Kidney (tissue), 14 donors: ENCODE data around the gene ZNF326. TPM values are rescaled to one million over a fixed set of nuclear protein-coding genes. Genes with fewer than 3 reads are reported as not detected.

ENCODE experiments used
- DNase-seq, 5 donors: peaks; one replicate each; pipeline ENCODE4 v3.0.0-alpha.2; 2013 to 2020
- FAIRE-seq: peaks from 2 replicates; lab custom pipeline; 2012; peaks lifted over from hg19 to GRCh38; lab: Jason Lieb, UNC
- H3K27ac ChIP-seq, 2 donors: one replicate each; pipeline ENCODE4 v1.7.0; 2013; ENCODE audit warnings: low read depth in 2 of 2, low read length in 2 of 2, inconsistent platforms in 1 of 2
- H3K27me3 ChIP-seq: one replicate; pipeline ENCODE4 v1.7.1; 2013; ENCODE audit warnings: low read length, inconsistent platforms; ENCODE audit not compliant: control insufficient read depth, insufficient read depth
- H3K36me3 ChIP-seq, 3 donors: one replicate each; pipeline versions ENCODE4 v1.7.0 to v1.7.1; 2013; ENCODE audit warnings: low read length in 3 of 3, control low read depth in 1 of 3, inconsistent platforms in 1 of 3; ENCODE audit not compliant: insufficient read depth in 3 of 3, control insufficient read depth in 2 of 3
- H3K4me1 ChIP-seq, 3 donors: one replicate each; pipeline versions ENCODE4 v1.7.0 to v1.7.1; 2013; ENCODE audit warnings: low read length in 3 of 3, inconsistent platforms in 1 of 3, low read depth in 1 of 3; ENCODE audit not compliant: control insufficient read depth in 2 of 3, insufficient read depth in 2 of 3
- H3K4me3 ChIP-seq, 3 donors: one replicate each; pipeline versions ENCODE4 v1.7.0 to v1.8.1; 2013; ENCODE audit warnings: low read length in 3 of 3, control low read depth in 1 of 3, inconsistent platforms in 1 of 3
- H3K9ac ChIP-seq, 3 donors: one replicate each; pipeline versions ENCODE4 v1.7.0 to v1.7.1; 2013; ENCODE audit warnings: low read length in 3 of 3, control low read depth in 1 of 3, inconsistent platforms in 1 of 3
- H3K9me3 ChIP-seq, 3 donors: one replicate each; pipeline versions ENCODE4 v1.7.0 to v1.7.1; 2013; ENCODE audit warnings: low read length in 3 of 3, control low read depth in 1 of 3, inconsistent platforms in 1 of 3; ENCODE audit not compliant: control insufficient read depth in 2 of 3, insufficient read depth in 1 of 3
- CTCF ChIP-seq: IDR thresholded peaks from 3 replicates; pipeline ENCODE4 v1.5.1; 2012; ENCODE audit warnings: mild to moderate bottlenecking, moderate library complexity, borderline replicate concordance; ENCODE audit not compliant: insufficient read depth; ENCODE audit errors: extremely low read depth
- intact Hi-C: fragments of 100-400 bp; cut with DNase I; formaldehyde crosslinking; loops from one replicate; pipeline ENCODE4 v1.11.1; 2022
- polyA plus RNA-seq: library from polyadenylated mRNA; stranded (reverse); fragments of 350-450 nt; fragmentation: Illumina TruSeq; extraction: RNeasy Lipid Tissue Mini Kit (QIAGEN cat#74804); gene quantifications from one replicate; pipeline ENCODE4 v1.2.3, GENCODE V29; 2014; ENCODE audit warnings: low read depth, low replicate concordance; ENCODE audit not compliant: insufficient read depth
- total RNA-seq: library from RNA; stranded (reverse); fragmentation: NEBNext Ultra II Directional; extraction: Animal tissue kit (Norgen Biotek cat#: 25700); gene quantifications from one replicate; pipeline ENCODE4 v1.2.1, GENCODE V29; 2021
- donor health status: control.
- donor health status: control.
- donor health status: control.
- donor health status: control.
- donor health status: control.
- donor health status: DM: yes; HTN: yes; CAD: no.
- donor health status: Normal renal cell carcinoma (clear cell type).

The ZNF326 gene
- total and polyA plus RNA-seq, 2 donors from 2014 or later = 10.6 to 25.6 TPM

GRCh38 chr1:89973471-89974127, 21.3 kb upstream of the ZNF326 start:
- no peak for FAIRE-seq
- no peaks in the 10 kb centered on the region for H3K27me3 ChIP-seq
- DNase-seq = no peak
- no peak overlapping the region for H3K4me3 ChIP-seq
- no peak overlapping the region for H3K9ac ChIP-seq
- no peaks in the 10 kb centered on the region for H3K4me1 ChIP-seq
- no peak overlapping the region for H3K27ac ChIP-seq
- H3K9me3 ChIP-seq = no peaks in the 10 kb centered on the region
- intact Hi-C loops = no loop called here
- no peaks in the 10 kb centered on the region for H3K36me3 ChIP-seq
- no peak for TF ChIP-seq CTCF

GRCh38 chr1:89974256-89974655, 20.7 kb upstream of the ZNF326 start:
- FAIRE-seq (no peak), DNase-seq (no peak)
- Histone ChIP-seq H3K4me3 (no peak overlapping the region), H3K27ac (no peak overlapping the region), H3K9me3 (no peaks in the 10 kb centered on the region), H3K4me1 (no peaks in the 10 kb centered on the region), H3K36me3 (no peaks in the 10 kb centered on the region), H3K9ac (no peak overlapping the region), H3K27me3 (no peaks in the 10 kb centered on the region)
- no peak for TF ChIP-seq CTCF
- intact Hi-C loops = no loop called here

- Histone ChIP-seq H3K36me3 (no peaks in the 10 kb centered on the region), H3K27me3 (no peaks in the 10 kb centered on the region), H3K9ac (no peak overlapping the region), H3K27ac (no peak overlapping the region), H3K9me3 (no peaks in the 10 kb centered on the region), H3K4me3 (no peak overlapping the region), H3K4me1 (no peaks in the 10 kb centered on the region)
- intact Hi-C loops = loop anchor here (5.0 kb wide), 1 partner anchor 183 kb away; no protein-coding TSS in a partner anchor
- FAIRE-seq = no peak
- no peak for TF ChIP-seq CTCF
- no peak for DNase-seq
Measured at GRCh38 chr1:89974696-89975470, 20.0 kb upstream of the ZNF326 start.
